Loucy (cell line): ENCODE data around the gene IFT27.
"Not testable (repeated sequence)": the region's sequence is repeated elsewhere in the genome, so short reads cannot be mapped to it uniquely, and the experiment has no call there.

Experiments used
- EZH2phosphoT487 ChIP-seq: fragments of 200-600 bp; IDR thresholded peaks from 2 replicates; pipeline ENCODE4 v1.6.1; 2018; ENCODE audit warnings: antibody characterized with exemption, mild to moderate bottlenecking, moderate library complexity, borderline replicate concordance
- TF ChIP-seq, protein P1 (sequence below): fragments of 200-600 bp; sonication (generic); conservative IDR thresholded peaks from 2 replicates; pipeline ENCODE4 v1.5.1; 2014; ENCODE audit warnings: mild to moderate bottlenecking, antibody characterized with exemption, low read length

DNA sequence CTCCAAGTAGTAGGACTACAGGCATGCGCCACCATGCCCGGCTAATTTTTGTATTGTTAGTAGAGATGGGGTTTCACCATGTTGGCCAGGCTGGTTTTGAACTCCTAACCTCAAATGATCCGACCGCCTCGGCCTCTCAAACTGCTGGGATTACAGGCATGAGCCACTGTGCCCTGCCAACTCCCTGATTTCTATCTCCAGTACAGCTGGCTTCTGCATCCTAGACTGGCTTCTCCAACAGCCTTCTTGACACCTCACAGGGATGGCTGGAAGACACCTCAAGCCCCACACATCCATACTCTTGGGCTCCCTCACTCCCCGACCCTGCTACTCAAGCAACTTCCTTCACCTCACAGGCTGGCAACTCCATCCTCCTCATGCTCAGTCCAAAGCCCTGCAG, 44.6 kb downstream of the IFT27 start:
- TF ChIP-seq, protein P1, sequence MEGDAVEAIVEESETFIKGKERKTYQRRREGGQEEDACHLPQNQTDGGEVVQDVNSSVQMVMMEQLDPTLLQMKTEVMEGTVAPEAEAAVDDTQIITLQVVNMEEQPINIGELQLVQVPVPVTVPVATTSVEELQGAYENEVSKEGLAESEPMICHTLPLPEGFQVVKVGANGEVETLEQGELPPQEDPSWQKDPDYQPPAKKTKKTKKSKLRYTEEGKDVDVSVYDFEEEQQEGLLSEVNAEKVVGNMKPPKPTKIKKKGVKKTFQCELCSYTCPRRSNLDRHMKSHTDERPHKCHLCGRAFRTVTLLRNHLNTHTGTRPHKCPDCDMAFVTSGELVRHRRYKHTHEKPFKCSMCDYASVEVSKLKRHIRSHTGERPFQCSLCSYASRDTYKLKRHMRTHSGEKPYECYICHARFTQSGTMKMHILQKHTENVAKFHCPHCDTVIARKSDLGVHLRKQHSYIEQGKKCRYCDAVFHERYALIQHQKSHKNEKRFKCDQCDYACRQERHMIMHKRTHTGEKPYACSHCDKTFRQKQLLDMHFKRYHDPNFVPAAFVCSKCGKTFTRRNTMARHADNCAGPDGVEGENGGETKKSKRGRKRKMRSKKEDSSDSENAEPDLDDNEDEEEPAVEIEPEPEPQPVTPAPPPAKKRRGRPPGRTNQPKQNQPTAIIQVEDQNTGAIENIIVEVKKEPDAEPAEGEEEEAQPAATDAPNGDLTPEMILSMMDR = not testable (repeated sequence)
- not testable (repeated sequence) for TF ChIP-seq EZH2phosphoT487
